AG09309 (cell line): ENCODE results near the gene KCNIP1.

Source experiments
- DNase-seq: peaks from one replicate; pipeline ENCODE4 v3.0.0-alpha.2; 2010; ENCODE audit warnings: low read depth
- H3K4me3 ChIP-seq: 2 replicates; pipeline ENCODE4 v1.5.1; 2011; ENCODE audit warnings: mild to moderate bottlenecking, low read depth, low read length, moderate library complexity; ENCODE audit not compliant: control insufficient read depth
- TF ChIP-seq, protein P1 (sequence below): IDR thresholded peaks from 2 replicates; pipeline ENCODE4 v1.5.1; 2011; ENCODE audit warnings: mild to moderate bottlenecking, low read depth, low read length, inconsistent platforms; ENCODE audit not compliant: insufficient read depth, control insufficient read depth; ENCODE audit errors: missing control alignments

KCNIP1 gene

GRCh38 chr5:170528976-170529375 lies 25.2 kb downstream of the KCNIP1 start:
- no peak for DNase-seq
- TF ChIP-seq, protein P1, sequence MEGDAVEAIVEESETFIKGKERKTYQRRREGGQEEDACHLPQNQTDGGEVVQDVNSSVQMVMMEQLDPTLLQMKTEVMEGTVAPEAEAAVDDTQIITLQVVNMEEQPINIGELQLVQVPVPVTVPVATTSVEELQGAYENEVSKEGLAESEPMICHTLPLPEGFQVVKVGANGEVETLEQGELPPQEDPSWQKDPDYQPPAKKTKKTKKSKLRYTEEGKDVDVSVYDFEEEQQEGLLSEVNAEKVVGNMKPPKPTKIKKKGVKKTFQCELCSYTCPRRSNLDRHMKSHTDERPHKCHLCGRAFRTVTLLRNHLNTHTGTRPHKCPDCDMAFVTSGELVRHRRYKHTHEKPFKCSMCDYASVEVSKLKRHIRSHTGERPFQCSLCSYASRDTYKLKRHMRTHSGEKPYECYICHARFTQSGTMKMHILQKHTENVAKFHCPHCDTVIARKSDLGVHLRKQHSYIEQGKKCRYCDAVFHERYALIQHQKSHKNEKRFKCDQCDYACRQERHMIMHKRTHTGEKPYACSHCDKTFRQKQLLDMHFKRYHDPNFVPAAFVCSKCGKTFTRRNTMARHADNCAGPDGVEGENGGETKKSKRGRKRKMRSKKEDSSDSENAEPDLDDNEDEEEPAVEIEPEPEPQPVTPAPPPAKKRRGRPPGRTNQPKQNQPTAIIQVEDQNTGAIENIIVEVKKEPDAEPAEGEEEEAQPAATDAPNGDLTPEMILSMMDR: no peak
- H3K4me3 ChIP-seq: no peak overlapping the region

DNA sequence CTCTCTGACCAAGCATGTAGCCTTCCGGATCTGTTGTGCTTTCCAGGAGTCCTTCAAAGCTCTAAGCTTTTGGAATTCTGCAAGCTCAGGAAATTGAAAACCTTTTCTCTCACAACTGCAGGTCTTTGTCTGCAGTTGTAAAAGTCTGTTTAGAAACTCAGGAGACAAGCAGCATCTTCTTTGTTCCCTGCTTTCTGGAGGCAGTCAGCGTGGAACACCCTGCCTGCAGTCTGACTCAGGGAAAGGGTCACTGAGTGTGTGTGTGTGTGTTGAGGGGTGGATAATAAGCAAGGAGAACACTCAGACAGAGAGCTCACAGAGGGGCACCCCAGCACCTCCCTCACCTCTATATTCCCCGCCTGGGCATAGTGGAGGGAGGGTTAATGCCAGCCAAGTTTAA lies 29.1 kb downstream of the KCNIP1 start:
- DNase-seq: no peak
- no peak overlapping the region for H3K4me3 ChIP-seq
- TF ChIP-seq, protein P1: no peak

- DNase-seq: no peak
- H3K4me3 ChIP-seq: no peak overlapping the region
- TF ChIP-seq, protein P1: no peak
Measured at GRCh38 chr5:170533383-170533782, 29.6 kb downstream of the KCNIP1 start.

DNA sequence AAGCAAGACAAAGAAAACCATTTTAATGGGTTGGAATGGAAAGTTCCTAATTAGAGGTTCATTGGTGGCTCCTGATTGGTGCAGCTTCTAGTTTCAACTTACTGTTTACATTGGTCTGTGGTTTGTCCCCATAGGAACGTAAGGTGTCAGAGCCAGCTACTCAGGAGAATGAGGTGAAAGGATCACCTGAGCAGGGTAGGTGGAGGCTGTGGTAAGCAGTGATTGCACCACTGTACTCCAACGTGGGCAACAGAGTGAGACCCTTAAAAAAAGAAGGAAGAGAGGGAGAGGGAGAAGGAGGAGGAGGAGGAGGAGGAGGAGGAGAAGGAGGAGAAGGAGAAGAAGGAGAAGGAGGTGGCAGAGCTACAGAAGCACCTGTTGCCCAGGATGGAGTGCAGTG lies 30.4 kb downstream of the KCNIP1 start:
- H3K4me3 ChIP-seq: no peak overlapping the region
- TF ChIP-seq, protein P1: no peak
- DNase-seq: no peak

- TF ChIP-seq, protein P1: no peak
- H3K4me3 ChIP-seq: no peak overlapping the region
- DNase-seq: no peak
Measured at GRCh38 chr5:170534941-170535340, 31.1 kb downstream of the KCNIP1 start.

- TF ChIP-seq, protein P1: no peak
- DNase-seq: no peak
- no peak overlapping the region for H3K4me3 ChIP-seq
Measured at GRCh38 chr5:170536525-170536924, 32.7 kb downstream of the KCNIP1 start.
